Activated naive CD4-positive, alpha-beta T cell treated with Interleukin-2 at 50 U/mL for 16 hours (primary cell): ENCODE results near the gene AP1M1.

Experiments used
- DNase-seq: peaks from one replicate; pipeline ENCODE4 v3.0.0-alpha.2; 2020

Gene AP1M1

GRCh38 chr19:16208847-16209665, 11.3 kb downstream of the AP1M1 start:
- no peak for DNase-seq

GRCh38 chr19:16210168-16210567, 12.5 kb downstream of the AP1M1 start:
- no peak for DNase-seq

GRCh38 chr19:16213076-16213475, 15.4 kb downstream of the AP1M1 start:
- no peak for DNase-seq

DNA sequence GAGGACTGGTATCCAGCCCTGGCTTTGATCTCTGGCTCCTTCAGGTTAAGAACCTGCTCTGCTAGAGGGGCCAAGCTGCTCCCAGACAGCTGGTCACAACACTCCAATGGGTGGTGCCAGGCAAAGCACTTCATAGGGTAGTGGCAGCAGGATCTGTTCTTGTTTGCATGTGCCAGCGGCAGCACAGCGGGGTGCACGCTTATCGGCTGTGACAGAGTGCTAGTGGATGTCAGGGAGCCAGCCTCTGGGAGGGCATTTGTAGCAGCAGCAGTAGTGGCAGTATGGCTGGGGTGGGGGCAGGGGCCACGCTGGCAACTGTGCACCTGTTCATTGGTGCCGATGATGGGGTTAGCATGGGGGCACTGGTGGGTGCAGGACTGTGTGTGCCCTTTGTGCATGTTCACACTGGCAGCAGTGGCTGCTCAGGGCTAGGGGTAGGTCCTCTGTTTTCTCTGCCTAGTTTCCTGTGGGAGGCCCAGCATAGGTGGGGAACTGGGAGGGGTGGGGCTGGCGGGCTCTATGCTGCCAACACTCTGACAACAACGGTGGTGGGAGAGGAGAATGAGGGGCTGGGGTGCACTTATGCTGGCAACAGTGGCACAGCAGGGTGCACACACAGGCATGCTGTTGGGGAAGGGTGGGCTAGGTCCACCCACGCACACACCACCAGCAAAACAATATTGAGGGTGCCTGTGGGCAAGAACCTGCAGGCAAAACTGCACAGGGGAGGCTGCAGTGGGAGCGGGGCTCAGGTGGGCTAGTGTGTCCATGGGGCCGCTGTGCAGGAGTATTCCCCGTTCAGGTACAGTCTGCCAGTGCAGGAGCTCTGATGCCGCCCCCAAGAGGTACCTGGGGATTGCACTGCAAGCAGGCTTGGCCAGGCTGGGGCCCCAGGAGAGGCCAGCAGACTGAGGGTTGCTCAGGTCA, 19.3 kb downstream of the AP1M1 start:
- DNase-seq: no peak

- DNase-seq: no peak
Measured at GRCh38 chr19:16217716-16218451, 20.2 kb downstream of the AP1M1 start.

- no peak for DNase-seq
Measured at GRCh38 chr19:16218851-16219250, 21.1 kb downstream of the AP1M1 start.

DNA sequence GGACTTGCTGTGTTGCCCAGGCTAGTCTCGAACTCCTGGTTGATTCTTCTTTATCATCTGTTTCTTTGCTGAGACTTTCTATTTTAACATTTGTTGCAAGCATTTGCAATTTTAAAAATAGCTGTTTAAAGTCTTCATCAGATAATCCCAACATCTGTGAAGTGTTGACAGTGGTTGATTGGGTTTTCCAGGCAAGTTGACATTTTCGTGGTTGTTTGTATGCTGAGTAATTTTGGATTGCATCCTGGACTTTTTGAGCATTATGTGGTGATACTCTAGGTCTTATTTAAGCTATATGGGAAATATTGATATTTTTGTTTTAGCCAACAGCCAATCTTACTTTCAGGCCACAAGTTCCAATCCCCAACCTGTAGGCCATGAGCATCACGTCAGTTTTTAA, 25.1 kb downstream of the AP1M1 start:
- DNase-seq: no peak

- no peak for DNase-seq
Measured at GRCh38 chr19:16223746-16224145, 26.0 kb downstream of the AP1M1 start.

GRCh38 chr19:16224293-16225045, 26.8 kb downstream of the AP1M1 start:
- DNase-seq: no peak

GRCh38 chr19:16225279-16226183, 27.8 kb downstream of the AP1M1 start:
- DNase-seq: no peak

GRCh38 chr19:16226184-16226591, 28.5 kb downstream of the AP1M1 start:
- DNase-seq: no peak

DNA sequence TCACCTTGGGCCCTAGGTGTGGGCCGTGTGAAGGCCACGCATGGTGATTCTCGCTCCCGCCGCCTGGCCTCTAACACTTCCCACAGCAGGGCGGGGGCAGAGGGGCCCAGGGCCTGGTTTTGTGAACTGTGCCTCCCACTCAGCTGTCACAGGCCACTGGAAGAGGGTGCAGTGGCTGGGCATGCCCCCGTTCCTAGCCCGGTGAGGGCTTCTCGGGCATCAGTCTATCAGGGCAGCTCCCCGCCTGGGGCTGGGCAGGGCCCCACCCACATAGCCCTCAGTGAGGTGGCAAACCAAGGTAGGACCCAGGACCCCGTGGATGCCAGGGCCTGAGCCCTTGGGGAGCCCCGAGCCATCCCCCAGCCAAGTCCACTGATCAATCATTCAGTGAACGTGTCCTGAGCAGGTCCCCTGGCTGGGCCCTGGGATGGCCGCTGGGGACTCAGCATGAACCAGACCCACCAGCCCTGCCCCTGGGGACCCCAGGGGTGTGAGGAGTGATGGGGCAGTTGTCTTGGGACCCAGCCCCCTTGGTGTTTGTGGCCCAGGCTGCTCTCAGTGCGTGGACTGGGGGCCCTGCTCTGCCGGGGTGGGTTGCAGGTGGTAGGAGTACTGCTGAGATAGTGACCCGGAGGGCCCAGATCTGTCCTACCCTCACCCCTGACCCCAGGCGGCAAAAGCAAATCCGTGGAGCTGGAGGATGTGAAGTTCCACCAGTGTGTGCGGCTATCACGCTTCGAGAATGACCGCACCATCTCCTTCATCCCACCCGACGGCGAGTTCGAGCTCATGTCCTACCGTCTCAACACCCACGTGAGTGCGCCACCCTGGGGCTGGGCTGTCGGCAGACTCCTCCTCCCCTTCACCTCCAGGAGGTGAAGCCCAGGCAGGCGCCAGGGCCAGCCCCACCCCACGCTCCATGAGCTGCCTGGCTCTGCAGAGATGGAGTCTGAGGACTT, 29.4 kb downstream of the AP1M1 start:
- DNase-seq: no peak

DNA sequence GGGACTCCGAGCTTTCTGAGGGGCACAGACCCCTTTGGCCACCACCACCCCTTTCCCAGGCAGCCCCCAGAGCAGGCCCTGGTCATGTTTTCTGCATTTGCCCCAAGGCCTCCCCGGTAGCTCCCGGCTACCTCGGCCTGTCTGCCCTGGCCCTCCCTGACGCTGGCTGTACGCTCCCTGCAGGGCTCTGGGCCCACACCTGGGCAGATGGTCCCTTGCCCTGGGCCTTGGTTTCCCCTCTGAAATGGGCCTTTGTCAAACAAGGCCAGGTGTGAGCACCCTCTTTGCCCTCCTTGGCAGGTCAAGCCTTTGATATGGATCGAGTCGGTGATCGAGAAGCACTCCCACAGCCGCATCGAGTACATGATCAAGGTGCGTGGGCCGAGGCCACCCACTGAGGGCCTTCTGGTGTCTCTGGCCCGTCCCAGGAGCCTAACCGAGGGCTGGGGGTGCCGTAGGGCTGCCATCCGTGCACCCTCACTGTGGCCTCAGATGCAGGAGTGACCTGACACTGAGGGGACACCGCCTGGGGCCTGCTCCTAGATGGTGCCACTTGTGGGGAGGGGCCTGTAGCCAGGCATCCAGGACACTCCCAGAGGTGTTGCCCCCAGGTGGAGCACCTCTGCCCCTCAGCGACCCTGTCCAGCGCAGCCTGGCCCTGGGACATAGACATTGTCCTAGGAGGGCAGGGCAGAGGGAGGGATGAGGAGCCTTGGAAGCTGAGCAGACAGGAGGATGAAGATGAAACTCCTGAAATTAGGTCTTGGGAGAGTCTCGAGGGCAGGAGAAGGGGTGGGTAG, 30.3 kb downstream of the AP1M1 start:
- no peak for DNase-seq

DNA sequence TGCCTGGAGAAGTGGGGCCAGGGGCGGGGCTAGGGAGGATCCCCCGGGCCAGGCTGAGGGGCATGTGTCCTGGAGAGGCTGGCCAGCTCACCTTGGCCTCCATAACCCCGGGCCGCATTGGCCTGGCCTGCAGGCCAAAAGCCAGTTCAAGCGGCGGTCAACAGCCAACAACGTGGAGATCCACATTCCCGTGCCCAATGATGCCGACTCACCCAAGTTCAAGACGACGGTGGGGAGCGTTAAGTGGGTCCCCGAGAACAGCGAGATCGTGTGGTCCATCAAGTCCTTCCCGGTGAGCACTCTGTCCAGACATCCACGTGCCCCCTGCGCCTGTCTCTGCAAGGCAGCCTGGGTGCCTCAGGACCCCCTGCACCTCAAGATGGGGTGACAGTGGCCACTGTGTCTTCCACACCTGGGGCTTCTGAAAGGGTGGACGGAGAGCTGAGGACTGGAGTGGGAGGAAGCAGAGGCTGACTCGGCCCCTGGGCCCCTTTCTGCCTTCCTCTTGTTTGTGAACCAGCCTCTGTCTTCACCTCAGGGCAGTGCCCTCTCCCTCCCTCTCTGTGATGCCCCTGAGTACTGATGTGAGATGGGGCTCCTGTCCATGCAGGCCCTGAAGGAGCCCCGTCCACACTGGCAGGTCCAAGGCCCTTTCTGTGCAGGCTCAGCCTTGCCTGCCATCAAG, 31.1 kb downstream of the AP1M1 start:
- DNase-seq: no peak

GRCh38 chr19:16229322-16229641, 31.6 kb downstream of the AP1M1 start:
- DNase-seq: no peak

- DNase-seq: no peak
Measured at GRCh38 chr19:16232127-16232526, 34.4 kb downstream of the AP1M1 start.

DNA sequence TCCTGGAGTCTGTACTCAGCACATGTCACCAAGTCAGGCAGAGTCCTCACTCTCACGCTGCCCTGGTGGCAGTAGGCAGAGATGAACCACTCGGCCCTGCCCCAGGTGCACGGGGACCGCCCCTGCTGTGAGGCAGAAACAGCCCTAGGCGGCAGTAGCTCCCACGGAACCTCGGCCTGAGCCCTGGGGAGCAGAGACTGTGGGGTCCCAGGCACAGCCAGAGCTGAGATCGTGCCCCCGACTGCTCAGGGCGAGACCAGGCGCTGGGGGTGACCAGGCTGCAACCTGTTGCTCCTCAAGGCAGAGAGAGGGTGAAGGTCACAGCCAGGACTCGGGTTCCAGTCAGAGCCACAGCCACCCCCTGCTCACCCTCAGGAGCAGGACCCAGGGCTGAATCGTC, 34.9 kb downstream of the AP1M1 start:
- DNase-seq: no peak

GRCh38 chr19:16233081-16233776, 35.5 kb downstream of the AP1M1 start:
- no peak for DNase-seq
